Heart right ventricle (tissue), 16 donors: ENCODE results near the gene CD80. TPM values are rescaled to one million over a fixed set of nuclear protein-coding genes. Genes with fewer than 3 reads are reported as not detected.

ENCODE experiments used
- ATAC-seq, 8 donors: fragments of 200-7000 bp; cut with Tn5 transposase; one replicate each; pipeline ENCODE4 v1.9.1; 2020; ENCODE audit warnings: mild to moderate bottlenecking in 8 of 8, moderate library complexity in 8 of 8, moderate number of reproducible peaks in 1 of 8
- DNase-seq, 2 donors: peaks; one replicate each; pipeline ENCODE4 v3.0.0-alpha.2; 2020
- H3K27ac ChIP-seq, 10 donors: fragments of 200-600 bp; sonication (generic) in 2 of 10; one replicate each; pipeline versions ENCODE4 v1.5.0 to v1.8.0; 2020 to 2022; ENCODE audit warnings: mild to moderate bottlenecking in 3 of 10
- H3K27me3 ChIP-seq, 7 donors: fragments of 200-600 bp; one replicate each; pipeline ENCODE4 v1.8.0; 2021 to 2022; ENCODE audit warnings: mild to moderate bottlenecking in 2 of 7
- H3K36me3 ChIP-seq, 9 donors: fragments of 200-600 bp; sonication (generic) in 1 of 9; one replicate each; pipeline versions ENCODE4 v1.5.0 to v1.8.0; 2020 to 2022; ENCODE audit warnings: mild to moderate bottlenecking in 2 of 9
- H3K4me1 ChIP-seq, 9 donors: fragments of 200-600 bp; sonication (generic) in 1 of 9; one replicate each; pipeline versions ENCODE4 v1.5.0 to v1.8.0; 2020 to 2022; ENCODE audit warnings: mild to moderate bottlenecking in 4 of 9
- H3K4me3 ChIP-seq, 10 donors: fragments of 200-600 bp; sonication (generic) in 2 of 10; one replicate each; pipeline versions ENCODE4 v1.5.0 to v1.8.0; 2020 to 2022; ENCODE audit warnings: mild to moderate bottlenecking in 7 of 10, moderate library complexity in 2 of 10
- H3K9me3 ChIP-seq, 11 donors: fragments of 200-600 bp in 10 of 11; sonication (generic) in 2 of 11; one replicate each; pipeline versions ENCODE4 v1.5.0 to v1.8.0; 2013 to 2022; ENCODE audit warnings: mild to moderate bottlenecking in 2 of 11, control low read depth in 1 of 11, moderate library complexity in 1 of 11
- WGBS, 2 donors: extraction: QIAGEN DNeasy Blood & Tissue Kit; methylation state at CpG; one replicate each; pipeline ENCODE4 v1.1.7; 2013; ENCODE audit warnings: inconsistent platforms in 1 of 2; 5-methylcytosine and 5-hydroxymethylcytosine counted together
- intact Hi-C, 10 donors: fragments of 100-400 bp; cut with DNase I; formaldehyde crosslinking; loops; one replicate each; pipeline versions ENCODE4 v1.11.1 to v1.14.2; 2022
- polyA plus RNA-seq, 2 donors: library from polyadenylated mRNA; stranded (reverse); fragments of 200-250 nt; gene quantifications; one replicate each; pipeline ENCODE4 v1.2.3, GENCODE V29; 2013
- total RNA-seq, 10 donors: library from RNA; stranded (reverse); fragmentation: NEBNext Ultra II Directional in 3 of 10; extraction: Animal tissue kit (Norgen Biotek cat#: 25700) in 3 of 10; gene quantifications; one replicate each; pipeline versions ENCODE4 v1.2.1 to v1.2.4, GENCODE V29; 2021 to 2023
- TF ChIP-seq, protein P1 (sequence below), 9 donors: fragments of 200-600 bp; sonication (generic) in 2 of 9; IDR thresholded peaks; one replicate each; pipeline versions ENCODE4 v1.5.0 to v1.8.0; 2021 to 2022; ENCODE audit warnings: antibody characterized with exemption in 9 of 9, mild to moderate bottlenecking in 5 of 9, moderate library complexity in 1 of 9
- donor health status: Arrhythmogenic right ventricular cardiomyopathy.
- donor health status: ischemic (EF 13 %, LVEDD 7.1; RV severe dilation, severe dysfunction).
- donor health status: healthy with polysubstance abuse.
- donor health status: DM: no; HTN: yes; CAD: no.
- donor health status: DM: no; HTN: no; CAD: no.
- donor health status: ischemic (EF 25% LVEDD 6.9; RV normal size, moderate dysfunction).
- donor health status: ischemic (EF 25% LVEDD 5.7; RV mildly dilated, moderate dysfunction).
- donor health status: healthy.
- donor health status: DM: yes; HTN: yes; CAD: no.
- donor health status: Ischemic cardiomyopathy.
- donor health status: ischemic (EF 35%, LVEDD 5.7; RV mildly dilated, moderate dysfunction).
- donor health status: nonischemic (EF 11% LVEDD 7.7; RV severe dilation, severe dysfunction).
- donor health status: DM: yes; HTN: yes; CAD: no.
- donor health status: PGD.
- donor health status: ischemic (EF 29% LVEDD 5.4; RV normal size, mild dysfunction).
- donor health status: nonischemic (EF 23%, LVEDD 6.1; RV moderate dilation, normal function).

The CD80 gene
- total and polyA plus RNA-seq, 12 donors: 0.01 to 1.6 (median 0.33) TPM; not detected in 6

DNA sequence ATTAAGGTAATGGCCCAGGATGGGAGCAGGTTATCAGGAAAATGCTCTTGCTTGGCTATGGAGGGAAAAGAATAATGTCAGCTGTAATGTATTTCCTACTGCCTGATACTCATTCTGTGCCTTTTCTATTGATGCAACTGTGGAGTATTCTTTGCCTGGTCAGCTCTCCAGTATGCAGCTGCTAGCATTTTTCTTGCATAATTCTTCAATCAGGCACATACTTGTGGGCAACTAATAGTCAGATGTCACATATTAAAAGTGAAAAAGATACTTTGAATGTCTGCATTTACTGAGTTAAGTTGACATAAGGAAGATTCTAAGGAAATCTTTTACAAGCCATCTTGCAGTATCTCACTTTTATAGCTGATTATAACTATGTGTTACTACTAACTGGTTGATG lies 29.5 kb downstream of the CD80 start:
- H3K27ac ChIP-seq: no peak overlapping the region
- no peak overlapping the region for H3K4me3 ChIP-seq
- DNase-seq (no peak), ATAC-seq (no peak)
- TF ChIP-seq, protein P1, sequence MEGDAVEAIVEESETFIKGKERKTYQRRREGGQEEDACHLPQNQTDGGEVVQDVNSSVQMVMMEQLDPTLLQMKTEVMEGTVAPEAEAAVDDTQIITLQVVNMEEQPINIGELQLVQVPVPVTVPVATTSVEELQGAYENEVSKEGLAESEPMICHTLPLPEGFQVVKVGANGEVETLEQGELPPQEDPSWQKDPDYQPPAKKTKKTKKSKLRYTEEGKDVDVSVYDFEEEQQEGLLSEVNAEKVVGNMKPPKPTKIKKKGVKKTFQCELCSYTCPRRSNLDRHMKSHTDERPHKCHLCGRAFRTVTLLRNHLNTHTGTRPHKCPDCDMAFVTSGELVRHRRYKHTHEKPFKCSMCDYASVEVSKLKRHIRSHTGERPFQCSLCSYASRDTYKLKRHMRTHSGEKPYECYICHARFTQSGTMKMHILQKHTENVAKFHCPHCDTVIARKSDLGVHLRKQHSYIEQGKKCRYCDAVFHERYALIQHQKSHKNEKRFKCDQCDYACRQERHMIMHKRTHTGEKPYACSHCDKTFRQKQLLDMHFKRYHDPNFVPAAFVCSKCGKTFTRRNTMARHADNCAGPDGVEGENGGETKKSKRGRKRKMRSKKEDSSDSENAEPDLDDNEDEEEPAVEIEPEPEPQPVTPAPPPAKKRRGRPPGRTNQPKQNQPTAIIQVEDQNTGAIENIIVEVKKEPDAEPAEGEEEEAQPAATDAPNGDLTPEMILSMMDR (IDR thresholded peaks at IDR 0.05): no peak
- H3K9me3 ChIP-seq: no peaks in the 10 kb centered on the region
- no peaks in the 10 kb centered on the region for H3K27me3 ChIP-seq
- intact Hi-C loops: loop anchor here in 5 of 10 donors (5.0 to 10.0 kb wide), 4 partner anchors 45 to 155 kb away; partner anchors contain the start of genes ADPRH (in 2 of the 5) and COX17 (in 2 of the 5)
- H3K4me1 ChIP-seq: peaks cover 0 to 7% (median 0%) of the 10 kb centered on the region in 9 donors
- peaks cover 0 to 12% (median 0%) of the 10 kb centered on the region in 9 donors for H3K36me3 ChIP-seq

- 98 to 99% methylated on average over 5 of the region's 5 CpGs for WGBS, 2 donors
- DNase-seq (no peak), ATAC-seq (no peak)
- Histone ChIP-seq H3K27ac (no peak overlapping the region), H3K4me1 (peaks cover 0 to 12% (median 0%) of the 10 kb centered on the region in 9 donors), H3K36me3 (peaks cover 0 to 33% (median 6%) of the 10 kb centered on the region in 9 donors), H3K9me3 (no peaks in the 10 kb centered on the region), H3K4me3 (no peak overlapping the region), H3K27me3 (no peaks in the 10 kb centered on the region)
- intact Hi-C loops: loop anchor here in 5 of 10 donors (5.0 to 10.0 kb wide), 4 partner anchors 47 to 157 kb away; partner anchors contain the start of genes ADPRH (in 2 of the 5) and COX17 (in 2 of the 5)
- TF ChIP-seq, protein P1 (IDR thresholded peaks at IDR 0.05): no peak
These were observed 31.7 kb downstream of the CD80 start for GRCh38 chr3:119527714-119528113.

GRCh38 chr3:119524931-119525662 lies 34.3 kb downstream of the CD80 start:
- WGBS, 2 donors: 59 to 73% methylated on average over 4 of the region's 4 CpGs
- Histone ChIP-seq H3K36me3 (peaks cover 0 to 60% (median 17%) of the 10 kb centered on the region in 9 donors), H3K27ac (peak overlapping the region in 6 of 10 donors; percentile 18 to 50 (median 34)), H3K9me3 (peaks cover 0 to 7% (median 0%) of the 10 kb centered on the region in 11 donors), H3K4me3 (no peak overlapping the region), H3K4me1 (peaks cover 0 to 12% (median 0%) of the 10 kb centered on the region in 9 donors), H3K27me3 (no peaks in the 10 kb centered on the region)
- DNase-seq (no peak), ATAC-seq (peak in 6 of 8 donors; percentile 20 to 73 (median 61))
- TF ChIP-seq, protein P1 (IDR thresholded peaks at IDR 0.05): peak in 8 of 9 donors; percentile 31 to 74 (median 54)
- intact Hi-C loops: loop anchor here in 9 of 10 donors (2.0 to 10.0 kb wide), 6 partner anchors 50 to 160 kb away; partner anchors contain the start of genes COX17 (in 3 of the 9) and ADPRH (in 2 of the 9)

DNA sequence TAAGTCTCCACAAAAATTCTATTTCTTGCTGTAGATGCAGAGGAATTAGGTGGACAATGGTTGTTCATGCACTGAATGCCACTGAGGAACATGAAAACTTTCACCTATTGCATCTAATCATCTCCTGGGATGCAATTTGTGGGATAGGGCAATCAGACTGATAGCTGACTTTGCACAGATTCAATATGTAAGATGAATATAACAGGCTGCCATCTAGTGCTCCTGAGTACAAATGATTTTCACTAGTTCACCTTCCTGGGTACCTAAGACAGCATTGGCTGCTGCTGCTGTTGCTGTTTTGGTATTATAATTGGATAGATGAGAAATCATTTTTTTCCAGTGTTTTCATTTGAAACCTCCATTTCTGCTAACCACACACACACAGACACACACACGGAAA lies 41.4 kb downstream of the CD80 start:
- peak in 5 of 8 donors; percentile 42 to 67 (median 58) for ATAC-seq
- intact Hi-C loops: loop anchor here in 1 of 10 donors (10.0 kb wide), 1 partner anchor 167 kb away; no protein-coding TSS in a partner anchor
- 100% methylated on average over 1 of the region's 1 CpG for WGBS, 2 donors

More for the DNA sequence above, 41.4 kb downstream of the CD80 start:
- H3K4me1 ChIP-seq: peaks cover 0 to 10% (median 3%) of the 10 kb centered on the region in 9 donors
- peaks cover 0 to 7% (median 0%) of the 10 kb centered on the region in 11 donors for H3K9me3 ChIP-seq
- peaks cover 0 to 100% (median 48%) of the 10 kb centered on the region in 9 donors for H3K36me3 ChIP-seq
- no peak overlapping the region for H3K4me3 ChIP-seq
- TF ChIP-seq, protein P1 (IDR thresholded peaks at IDR 0.05): no peak
- H3K27me3 ChIP-seq: no peaks in the 10 kb centered on the region
- no peak for DNase-seq
- H3K27ac ChIP-seq: peak overlapping the region in 9 of 10 donors; percentile 58 to 84 (median 74)
